ENCODE measurements around the gene LIFR.

- TF ChIP-seq, protein P1, sequence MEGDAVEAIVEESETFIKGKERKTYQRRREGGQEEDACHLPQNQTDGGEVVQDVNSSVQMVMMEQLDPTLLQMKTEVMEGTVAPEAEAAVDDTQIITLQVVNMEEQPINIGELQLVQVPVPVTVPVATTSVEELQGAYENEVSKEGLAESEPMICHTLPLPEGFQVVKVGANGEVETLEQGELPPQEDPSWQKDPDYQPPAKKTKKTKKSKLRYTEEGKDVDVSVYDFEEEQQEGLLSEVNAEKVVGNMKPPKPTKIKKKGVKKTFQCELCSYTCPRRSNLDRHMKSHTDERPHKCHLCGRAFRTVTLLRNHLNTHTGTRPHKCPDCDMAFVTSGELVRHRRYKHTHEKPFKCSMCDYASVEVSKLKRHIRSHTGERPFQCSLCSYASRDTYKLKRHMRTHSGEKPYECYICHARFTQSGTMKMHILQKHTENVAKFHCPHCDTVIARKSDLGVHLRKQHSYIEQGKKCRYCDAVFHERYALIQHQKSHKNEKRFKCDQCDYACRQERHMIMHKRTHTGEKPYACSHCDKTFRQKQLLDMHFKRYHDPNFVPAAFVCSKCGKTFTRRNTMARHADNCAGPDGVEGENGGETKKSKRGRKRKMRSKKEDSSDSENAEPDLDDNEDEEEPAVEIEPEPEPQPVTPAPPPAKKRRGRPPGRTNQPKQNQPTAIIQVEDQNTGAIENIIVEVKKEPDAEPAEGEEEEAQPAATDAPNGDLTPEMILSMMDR (IDR thresholded peaks at IDR 0.05; ENCODE audit: borderline replicate concordance, extremely low read depth, low read length, poor library complexity, severe bottlenecking) = no peak
- no peak for TF ChIP-seq EZH2 (IDR thresholded peaks at IDR 0.05; ENCODE audit: borderline replicate concordance, low read depth, low read length, severe bottlenecking)
These were observed 99.6 kb downstream of the LIFR start for GRCh38 chr5:38456657-38457399.

All from DND-41 (cell line).